ENCODE measurements around the gene SAE1.

SAE1 gene

GRCh38 chr19:47134545-47134944, 3.9 kb downstream of the SAE1 start:
- H3K27ac ChIP-seq: peak overlapping the region; percentile 91; the same call in 1 of the 2 replicates
- no peak for TF ChIP-seq CTCF (conservative IDR thresholded peaks at IDR 0.05)

- no peak overlapping the region for H3K27ac ChIP-seq
- TF ChIP-seq CTCF (conservative IDR thresholded peaks at IDR 0.05): no peak
These were observed 4.5 kb downstream of the SAE1 start for GRCh38 chr19:47135156-47135555.

- peak overlapping the region; percentile 89 for H3K27ac ChIP-seq
These were observed 10.6 kb downstream of the SAE1 start for GRCh38 chr19:47141252-47141651.

- TF ChIP-seq CTCF (conservative IDR thresholded peaks at IDR 0.05): no peak
- H3K27ac ChIP-seq: peak overlapping the region; percentile 89
These were observed 11.1 kb downstream of the SAE1 start for GRCh38 chr19:47141695-47142094.

GRCh38 chr19:47142779-47143178, 12.1 kb downstream of the SAE1 start:
- peak overlapping the region; percentile 89 for H3K27ac ChIP-seq

GRCh38 chr19:47143322-47144073, 12.9 kb downstream of the SAE1 start:
- peak overlapping the region; percentile 89 for H3K27ac ChIP-seq
- TF ChIP-seq CTCF (conservative IDR thresholded peaks at IDR 0.05): no peak

More at GRCh38 chr19:47142779-47143178, 12.1 kb downstream of the SAE1 start:
- no peak for TF ChIP-seq CTCF (conservative IDR thresholded peaks at IDR 0.05)

- H3K27ac ChIP-seq: peak overlapping the region; percentile 89
- no peak for TF ChIP-seq CTCF (conservative IDR thresholded peaks at IDR 0.05)
These were observed 14.0 kb downstream of the SAE1 start for GRCh38 chr19:47144630-47145029.
